ENCODE data around the gene PABPC1L. TPM values are rescaled to one million over a fixed set of nuclear protein-coding genes. Genes with fewer than 3 reads are reported as not detected.

The PABPC1L gene
- total RNA-seq, 1 experiment from 2014 or later: 83.5 TPM

- Histone ChIP-seq H2BK20ac (ENCODE audit: low read depth, low read length, poor library complexity, severe bottlenecking) (no peak overlapping the region), H2AFZ (ENCODE audit: low read length) (no peak overlapping the region), H3K27me3 (ENCODE audit: insufficient read depth, low read length) (no peaks in the 10 kb centered on the region), H3K79me1 (ENCODE audit: insufficient read depth, low read depth, low read length, poor library complexity, severe bottlenecking) (no peaks in the 10 kb centered on the region), H3K4ac (ENCODE audit: low read depth, low read length) (no peak overlapping the region), H3K79me2 (ENCODE audit: insufficient read depth, low read length) (no peaks in the 10 kb centered on the region), H3K4me1 (ENCODE audit: insufficient read depth, low read length) (no peaks in the 10 kb centered on the region), H2BK15ac (ENCODE audit: low read depth, low read length) (no peak overlapping the region), H4K5ac (ENCODE audit: insufficient read length, low read depth, low read length) (no peak overlapping the region), H2BK5ac (ENCODE audit: insufficient read length, low read length) (no peak overlapping the region), H3K18ac (ENCODE audit: insufficient read length, low read depth, low read length) (no peak overlapping the region), H3K27ac (ENCODE audit: insufficient read length, low read depth, low read length) (no peak overlapping the region), H3K23ac (ENCODE audit: insufficient read length, low read depth, low read length) (no peak overlapping the region), H3K4me2 (ENCODE audit: insufficient read depth, insufficient read length, low read length) (no peak overlapping the region), H2AK5ac (ENCODE audit: insufficient read length, low read length) (no peak overlapping the region), H3K9me3 (ENCODE audit: control insufficient read depth, low read depth, low read length) (no peaks in the 10 kb centered on the region), H3K56ac (ENCODE audit: insufficient read length, low read depth, low read length) (no peak overlapping the region), H3K23me2 (ENCODE audit: insufficient read length, low read depth, low read length, poor library complexity, severe bottlenecking) (no peaks in the 10 kb centered on the region), H2BK12ac (ENCODE audit: insufficient read length, low read depth, low read length) (no peak overlapping the region), H2BK120ac (ENCODE audit: low read depth, low read length, poor library complexity, severe bottlenecking) (no peak overlapping the region), H4K20me1 (ENCODE audit: control insufficient read depth, insufficient read depth, insufficient read length) (no peaks in the 10 kb centered on the region), H3K14ac (ENCODE audit: insufficient read depth, low read length) (no peak overlapping the region), H4K91ac (ENCODE audit: insufficient read length, low read depth, low read length) (no peak overlapping the region), H3T11ph (ENCODE audit: low read length) (no peak overlapping the region), H4K8ac (replicated peaks; ENCODE audit: insufficient read length, low read depth, low read length) (no peak overlapping the region), H3K9ac (ENCODE audit: extremely low read depth, insufficient read length, low read length) (no peak overlapping the region)
- Mint-ChIP-seq H3K27ac (no peak overlapping the region), H3K4me3 (no peak overlapping the region), H3K27me3 (ENCODE audit: low read depth) (no peaks in the 10 kb centered on the region), H3K36me3 (ENCODE audit: insufficient read depth in 1 of 3, low read depth in 3 of 3) (peaks cover 18 to 90% (median 54%) of the 10 kb centered on the region in 3 experiments; a peak in 6 of 7 replicates), H3K9me3 (no peaks in the 10 kb centered on the region), H3K4me1 (no peaks in the 10 kb centered on the region)
- TF ChIP-seq CTCF (conservative IDR thresholded peaks at IDR 0.05): no peak
- WGBS (ENCODE audit: extremely low coverage, insufficient read length, low lambda C conversion rate): no CpG with 5 or more reads among the region's 2 CpGs
- DNase-seq: no peak
Measured at GRCh38 chr20:44946271-44946852, 36.5 kb downstream of the PABPC1L start.
